GM18526 (cell line): Measurements from ENCODE around the gene MIPOL1.

ENCODE experiments used
- POLR2A ChIP-seq: IDR thresholded peaks from 3 replicates; pipeline ENCODE4 v1.6.1; 2011; ENCODE audit not compliant: insufficient read length; ENCODE audit errors: extremely low read depth

MIPOL1 gene

GRCh38 chr14:37411079-37411735 lies 213.5 kb downstream of the MIPOL1 start:
- no peak for TF ChIP-seq POLR2A

- no peak for TF ChIP-seq POLR2A
These were observed 215.3 kb downstream of the MIPOL1 start for GRCh38 chr14:37413050-37413449.

DNA sequence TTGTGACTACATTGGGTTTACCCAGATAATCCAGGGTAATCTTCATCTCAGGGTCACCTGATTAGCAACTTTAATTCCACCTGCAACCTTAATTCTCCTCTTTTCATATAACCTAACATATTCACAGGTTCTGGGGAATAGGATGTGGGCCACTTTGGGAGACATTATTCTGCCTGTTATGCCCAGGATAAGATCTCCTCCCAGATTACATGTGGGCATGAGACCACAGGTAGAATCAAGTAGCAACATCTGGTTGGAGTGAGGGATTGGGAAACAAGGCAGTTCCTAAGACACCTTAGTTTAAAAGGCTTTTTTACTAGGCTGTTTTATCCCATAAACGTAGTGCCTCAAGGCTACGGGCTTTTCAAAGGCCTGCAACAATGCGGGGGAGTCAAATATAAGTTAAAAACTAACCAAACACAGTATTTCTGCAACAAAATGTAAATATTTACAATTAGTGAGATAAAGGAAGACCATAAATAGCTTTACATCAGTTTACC lies 215.8 kb downstream of the MIPOL1 start:
- TF ChIP-seq POLR2A, result no peak

DNA sequence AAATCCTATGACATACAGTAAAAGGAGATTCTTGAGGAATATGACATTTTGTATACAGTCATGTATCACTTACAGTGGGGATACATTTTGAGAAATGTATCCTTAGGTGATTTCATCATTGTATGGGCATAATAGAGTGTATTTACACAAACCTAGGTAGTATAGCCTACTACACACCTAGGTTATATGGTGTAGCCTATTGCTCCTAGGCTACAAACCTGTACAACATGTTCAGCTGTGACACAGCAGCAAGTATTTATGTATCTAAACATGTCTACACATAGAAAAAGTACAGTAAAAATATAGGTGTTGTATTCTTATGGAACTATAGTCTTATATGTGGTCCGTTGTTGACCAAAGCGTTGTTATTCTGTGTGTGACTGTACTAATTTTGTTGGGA lies 218.5 kb downstream of the MIPOL1 start:
- no peak for TF ChIP-seq POLR2A

GRCh38 chr14:37417151-37417550 lies 219.4 kb downstream of the MIPOL1 start:
- no peak for TF ChIP-seq POLR2A

- no peak for TF ChIP-seq POLR2A
These were observed 220.1 kb downstream of the MIPOL1 start for GRCh38 chr14:37417833-37418232.

- TF ChIP-seq POLR2A, result no peak
These were observed 222.9 kb downstream of the MIPOL1 start for GRCh38 chr14:37420622-37421021.

GRCh38 chr14:37422319-37422718 lies 224.6 kb downstream of the MIPOL1 start:
- no peak for TF ChIP-seq POLR2A

DNA sequence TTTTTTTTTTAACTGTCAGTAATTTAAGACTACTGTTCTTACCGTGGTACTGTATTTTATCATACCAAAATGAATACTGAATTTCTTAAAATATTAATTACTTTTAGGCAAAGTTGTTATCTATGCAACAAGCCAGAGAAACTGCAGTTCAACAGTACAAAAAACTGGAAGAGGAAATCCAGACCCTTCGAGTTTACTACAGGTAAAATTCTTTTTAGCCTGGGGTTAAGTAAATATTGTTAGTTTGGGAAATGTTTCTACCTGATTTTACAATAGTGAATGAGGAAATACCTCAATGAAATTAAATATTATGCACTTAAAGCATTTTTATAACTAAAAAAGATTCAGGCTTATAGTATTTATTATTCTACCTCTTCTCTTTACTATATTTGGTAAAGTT lies 225.0 kb downstream of the MIPOL1 start:
- no peak for TF ChIP-seq POLR2A

GRCh38 chr14:37428954-37429353 lies 231.2 kb downstream of the MIPOL1 start:
- TF ChIP-seq POLR2A, result no peak

- no peak for TF ChIP-seq POLR2A
These were observed 231.9 kb downstream of the MIPOL1 start for GRCh38 chr14:37429618-37430017.

- no peak for TF ChIP-seq POLR2A
These were observed 237.1 kb downstream of the MIPOL1 start for GRCh38 chr14:37434867-37435266.

- no peak for TF ChIP-seq POLR2A
These were observed 238.8 kb downstream of the MIPOL1 start for GRCh38 chr14:37436519-37436918.

- TF ChIP-seq POLR2A, result no peak
These were observed 239.8 kb downstream of the MIPOL1 start for GRCh38 chr14:37437490-37437889.

GRCh38 chr14:37438444-37438843 lies 240.7 kb downstream of the MIPOL1 start:
- TF ChIP-seq POLR2A, result no peak

DNA sequence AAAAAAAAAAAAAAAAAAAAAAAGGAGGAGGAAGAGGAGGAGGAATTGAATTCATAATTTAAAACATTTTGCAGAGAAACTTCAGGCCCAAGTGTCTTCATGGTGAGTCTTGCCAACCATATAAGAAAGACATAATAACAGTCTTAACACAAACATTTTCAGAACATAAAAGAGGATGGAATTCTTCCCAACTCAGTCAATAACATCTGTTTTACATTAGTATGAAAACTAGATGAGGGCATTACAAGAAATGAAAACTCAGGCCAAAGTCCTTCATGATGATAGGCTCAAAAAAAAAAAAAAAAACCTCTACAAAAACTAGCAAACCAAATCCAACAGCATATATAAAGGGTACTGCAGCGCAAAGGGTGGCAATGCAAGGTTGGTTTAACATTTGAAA lies 245.7 kb downstream of the MIPOL1 start:
- no peak for TF ChIP-seq POLR2A

DNA sequence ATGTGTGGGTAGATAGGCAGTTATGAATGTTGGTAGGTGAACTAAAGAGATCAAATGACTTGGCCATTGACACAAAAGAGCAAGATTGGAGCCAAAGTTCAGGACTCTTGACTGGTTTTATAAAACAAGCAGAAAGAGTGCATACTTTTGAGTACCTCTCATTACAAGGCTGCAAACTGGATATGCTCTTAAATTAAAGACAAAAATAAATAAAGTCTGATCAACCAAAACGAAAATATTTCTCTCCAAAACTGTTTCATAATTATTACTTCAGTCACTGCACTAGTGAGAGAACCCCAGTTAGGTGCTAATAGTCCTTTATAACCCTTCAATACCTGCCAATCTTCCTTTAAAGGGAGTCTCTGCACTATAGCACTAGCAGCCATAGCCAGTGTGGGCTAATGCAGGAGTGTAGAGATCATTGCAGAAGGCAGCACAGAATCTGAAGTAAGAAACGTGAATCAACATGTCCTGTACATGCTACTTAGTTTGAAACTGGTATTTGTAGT lies 250.2 kb downstream of the MIPOL1 start:
- no peak for TF ChIP-seq POLR2A
